Measurements from ENCODE around the gene NALCN. TPM values are rescaled to one million over a fixed set of nuclear protein-coding genes. Genes with fewer than 3 reads are reported as not detected.
A peak's percentile ranks its signal among the peaks of the same experiment; 100 is the strongest.

The NALCN gene
- total RNA-seq, 1 donor: 11.2 TPM

GRCh38 chr13:101210774-101211173, 205.5 kb downstream of the NALCN start:
- TF ChIP-seq, protein P1, sequence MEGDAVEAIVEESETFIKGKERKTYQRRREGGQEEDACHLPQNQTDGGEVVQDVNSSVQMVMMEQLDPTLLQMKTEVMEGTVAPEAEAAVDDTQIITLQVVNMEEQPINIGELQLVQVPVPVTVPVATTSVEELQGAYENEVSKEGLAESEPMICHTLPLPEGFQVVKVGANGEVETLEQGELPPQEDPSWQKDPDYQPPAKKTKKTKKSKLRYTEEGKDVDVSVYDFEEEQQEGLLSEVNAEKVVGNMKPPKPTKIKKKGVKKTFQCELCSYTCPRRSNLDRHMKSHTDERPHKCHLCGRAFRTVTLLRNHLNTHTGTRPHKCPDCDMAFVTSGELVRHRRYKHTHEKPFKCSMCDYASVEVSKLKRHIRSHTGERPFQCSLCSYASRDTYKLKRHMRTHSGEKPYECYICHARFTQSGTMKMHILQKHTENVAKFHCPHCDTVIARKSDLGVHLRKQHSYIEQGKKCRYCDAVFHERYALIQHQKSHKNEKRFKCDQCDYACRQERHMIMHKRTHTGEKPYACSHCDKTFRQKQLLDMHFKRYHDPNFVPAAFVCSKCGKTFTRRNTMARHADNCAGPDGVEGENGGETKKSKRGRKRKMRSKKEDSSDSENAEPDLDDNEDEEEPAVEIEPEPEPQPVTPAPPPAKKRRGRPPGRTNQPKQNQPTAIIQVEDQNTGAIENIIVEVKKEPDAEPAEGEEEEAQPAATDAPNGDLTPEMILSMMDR (IDR thresholded peaks at IDR 0.05; ENCODE audit: extremely low read depth, low read depth, low read length): no peak

DNA sequence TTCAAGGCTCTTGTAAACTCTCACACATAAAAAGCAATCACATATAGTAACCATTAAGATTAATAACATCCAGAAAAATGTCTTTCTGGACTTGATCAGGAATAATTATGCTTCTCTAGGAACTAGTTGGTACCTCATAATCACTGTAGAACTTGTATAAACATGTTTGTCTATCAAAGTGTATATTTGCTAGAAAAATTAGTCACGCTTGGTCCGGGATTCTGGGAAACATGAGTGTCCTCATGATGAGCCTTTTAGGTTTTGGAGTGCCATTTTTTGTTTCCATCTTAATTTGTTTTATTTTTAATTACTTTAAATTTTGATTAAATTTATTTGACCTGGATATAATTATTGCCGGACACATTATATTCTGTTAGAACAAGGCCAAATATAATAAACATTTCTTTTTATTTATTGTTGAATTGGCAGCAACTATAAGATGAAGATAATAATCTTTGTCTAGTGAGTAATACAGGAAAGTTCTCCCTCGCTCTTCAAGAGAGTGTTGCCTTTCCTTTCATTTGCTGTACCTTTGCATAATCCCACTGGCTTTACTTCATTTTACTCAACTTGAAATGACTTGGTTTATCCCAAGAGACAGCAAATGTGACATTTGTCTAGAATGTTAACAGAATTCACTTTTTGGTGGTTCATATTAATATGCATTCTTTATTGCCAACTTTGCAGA, 207.0 kb downstream of the NALCN start:
- Histone ChIP-seq H4K20me1 (ENCODE audit: insufficient read depth, low read length) (no peaks in the 10 kb centered on the region), H3K4me2 (ENCODE audit: insufficient read depth, low read length) (no peak overlapping the region), H3K27ac (ENCODE audit: low read depth, low read length) (no peak overlapping the region), H3K27me3 (ENCODE audit: insufficient read depth, low read length) (no peaks in the 10 kb centered on the region), H2AFZ (ENCODE audit: low read length) (no peak overlapping the region), H3K79me2 (ENCODE audit: insufficient read depth, low read length) (no peaks in the 10 kb centered on the region), H3K4me1 (ENCODE audit: insufficient read depth, low read length) (peaks cover 14% of the 10 kb centered on the region), H3K9me3 (ENCODE audit: low read depth, low read length) (no peaks in the 10 kb centered on the region), H3K36me3 (ENCODE audit: insufficient read depth, low read length) (no peaks in the 10 kb centered on the region), H3K4me3 (ENCODE audit: insufficient read depth, low read length) (no peak overlapping the region)
- no peak for DNase-seq (ENCODE audit: insufficient read length, low spot score, missing footprints)
- TF ChIP-seq, protein P1 (IDR thresholded peaks at IDR 0.05; ENCODE audit: extremely low read depth, low read depth, low read length): no peak

More at GRCh38 chr13:101210774-101211173, 205.5 kb downstream of the NALCN start:
- peaks cover 14% of the 10 kb centered on the region for H3K4me1 ChIP-seq (ENCODE audit: insufficient read depth, low read length)
- no peak overlapping the region for H3K4me3 ChIP-seq (ENCODE audit: insufficient read depth, low read length)
- no peak overlapping the region for H3K4me2 ChIP-seq (ENCODE audit: insufficient read depth, low read length)
- H4K20me1 ChIP-seq (ENCODE audit: insufficient read depth, low read length): no peaks in the 10 kb centered on the region
- H2AFZ ChIP-seq (ENCODE audit: low read length): no peak overlapping the region
- no peak overlapping the region for H3K27ac ChIP-seq (ENCODE audit: low read depth, low read length)
- H3K36me3 ChIP-seq (ENCODE audit: insufficient read depth, low read length): no peaks in the 10 kb centered on the region
- H3K9me3 ChIP-seq (ENCODE audit: low read depth, low read length): no peaks in the 10 kb centered on the region
- no peaks in the 10 kb centered on the region for H3K79me2 ChIP-seq (ENCODE audit: insufficient read depth, low read length)
- DNase-seq (ENCODE audit: insufficient read length, low spot score, missing footprints): no peak
- no peaks in the 10 kb centered on the region for H3K27me3 ChIP-seq (ENCODE audit: insufficient read depth, low read length)

DNA sequence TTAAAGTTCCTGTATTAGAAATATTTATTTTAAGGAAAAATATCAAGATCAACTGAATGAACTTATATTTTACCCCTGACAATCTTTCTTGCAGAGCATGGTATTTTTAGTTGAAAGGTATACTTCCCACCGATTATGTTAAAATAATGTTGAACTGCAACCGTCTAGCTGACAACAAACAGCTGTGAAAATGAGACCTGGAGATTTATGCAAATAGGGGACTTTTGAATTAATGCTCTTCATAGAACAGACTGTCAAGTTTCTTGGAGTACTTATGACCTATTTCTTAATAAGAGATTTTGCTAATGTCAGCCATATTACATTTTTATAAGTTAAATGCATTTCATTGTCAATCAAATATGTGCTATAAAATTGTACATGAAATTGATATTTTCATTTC, 210.9 kb downstream of the NALCN start:
- H3K4me3 ChIP-seq (ENCODE audit: insufficient read depth, low read length): no peak overlapping the region
- TF ChIP-seq, protein P1 (IDR thresholded peaks at IDR 0.05; ENCODE audit: extremely low read depth, low read depth, low read length): no peak
- H3K4me2 ChIP-seq (ENCODE audit: insufficient read depth, low read length): no peak overlapping the region
- DNase-seq (ENCODE audit: insufficient read length, low spot score, missing footprints): no peak
- no peaks in the 10 kb centered on the region for H3K9me3 ChIP-seq (ENCODE audit: low read depth, low read length)
- H4K20me1 ChIP-seq (ENCODE audit: insufficient read depth, low read length): no peaks in the 10 kb centered on the region
- H2AFZ ChIP-seq (ENCODE audit: low read length): no peak overlapping the region
- no peaks in the 10 kb centered on the region for H3K36me3 ChIP-seq (ENCODE audit: insufficient read depth, low read length)
- H3K79me2 ChIP-seq (ENCODE audit: insufficient read depth, low read length): no peaks in the 10 kb centered on the region
- no peak overlapping the region for H3K27ac ChIP-seq (ENCODE audit: low read depth, low read length)
- H3K4me1 ChIP-seq (ENCODE audit: insufficient read depth, low read length): no peaks in the 10 kb centered on the region
- no peaks in the 10 kb centered on the region for H3K27me3 ChIP-seq (ENCODE audit: insufficient read depth, low read length)

GRCh38 chr13:101204270-101205020, 211.9 kb downstream of the NALCN start:
- Histone ChIP-seq H3K4me3 (ENCODE audit: insufficient read depth, low read length) (no peak overlapping the region), H3K36me3 (ENCODE audit: insufficient read depth, low read length) (no peaks in the 10 kb centered on the region), H4K20me1 (ENCODE audit: insufficient read depth, low read length) (no peaks in the 10 kb centered on the region), H3K4me1 (ENCODE audit: insufficient read depth, low read length) (no peaks in the 10 kb centered on the region), H3K27me3 (ENCODE audit: insufficient read depth, low read length) (no peaks in the 10 kb centered on the region), H3K79me2 (ENCODE audit: insufficient read depth, low read length) (no peaks in the 10 kb centered on the region), H3K4me2 (ENCODE audit: insufficient read depth, low read length) (peak overlapping the region; percentile 6), H3K9me3 (ENCODE audit: low read depth, low read length) (no peaks in the 10 kb centered on the region), H3K27ac (ENCODE audit: low read depth, low read length) (peak overlapping the region; percentile 22), H2AFZ (ENCODE audit: low read length) (peak overlapping the region; percentile 37)
- DNase-seq (ENCODE audit: insufficient read length, low spot score, missing footprints): peak; percentile 1
- TF ChIP-seq, protein P1 (IDR thresholded peaks at IDR 0.05; ENCODE audit: extremely low read depth, low read depth, low read length): no peak

Measured in osteoblast (primary cell).